HG03060 (cell line): ENCODE measurements around the gene FAM32A.
"Not testable (repeated sequence)": the region's sequence is repeated elsewhere in the genome, so short reads cannot be mapped to it uniquely, and the experiment has no call there.

Experiments used
- ATAC-seq: cut with Tn5 transposase; IDR thresholded peaks from one replicate; pipeline ENCODE4 v1.9.1; 2021; ENCODE audit warnings: low read depth, moderate number of reproducible peaks; ENCODE audit not compliant: unreplicated experiment

FAM32A gene

DNA sequence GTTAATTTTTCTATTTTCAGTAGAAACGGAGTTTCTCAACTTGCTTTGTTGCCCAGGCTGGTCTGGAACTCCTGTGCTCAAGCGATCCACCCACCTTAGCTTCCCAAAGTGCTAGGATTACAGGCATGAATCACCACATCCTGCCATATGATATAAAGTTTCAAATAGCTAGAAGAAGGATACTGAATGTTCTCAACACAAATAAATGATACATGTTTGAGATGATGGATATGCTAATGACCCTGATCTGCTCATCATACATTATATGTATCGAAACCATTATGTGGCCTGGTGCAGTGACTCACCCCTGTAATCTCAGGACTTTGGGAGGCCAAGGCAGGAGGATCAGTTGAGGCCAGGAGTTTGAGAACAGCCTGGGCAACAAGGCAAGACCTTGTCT lies 23.4 kb upstream of the FAM32A start:
- no peak for ATAC-seq

DNA sequence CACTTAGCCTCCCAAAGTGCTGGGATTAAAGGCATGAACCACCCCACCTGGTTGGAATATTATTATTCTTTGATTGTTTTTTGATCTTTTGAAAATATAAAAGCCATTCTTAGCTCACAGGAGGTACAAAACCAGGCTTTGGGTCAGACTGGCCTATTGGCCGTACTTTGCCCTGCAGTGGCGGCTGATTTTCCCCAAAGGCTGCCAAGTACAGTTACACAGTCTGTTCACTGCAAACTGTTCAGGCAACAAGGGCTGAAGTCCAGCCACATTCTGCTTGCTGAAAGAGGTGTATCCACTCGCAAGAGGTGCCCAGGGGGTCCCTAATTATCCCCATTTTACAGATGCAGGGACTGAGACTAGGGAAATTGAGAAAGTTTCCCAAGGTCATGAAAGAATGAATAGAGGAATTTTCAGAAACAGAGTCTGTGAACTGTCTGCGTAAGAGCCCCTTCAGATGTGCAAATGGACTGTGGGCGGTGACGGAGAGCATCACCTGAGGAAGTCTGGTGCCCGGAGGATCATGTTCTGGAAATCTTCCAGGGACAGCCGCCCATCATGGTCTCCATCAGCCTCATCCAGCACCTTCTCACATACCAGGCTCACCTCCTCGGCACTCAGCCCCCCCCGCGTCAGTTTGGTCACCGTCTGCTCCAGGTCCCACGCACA lies 20.9 kb upstream of the FAM32A start:
- ATAC-seq = no peak

DNA sequence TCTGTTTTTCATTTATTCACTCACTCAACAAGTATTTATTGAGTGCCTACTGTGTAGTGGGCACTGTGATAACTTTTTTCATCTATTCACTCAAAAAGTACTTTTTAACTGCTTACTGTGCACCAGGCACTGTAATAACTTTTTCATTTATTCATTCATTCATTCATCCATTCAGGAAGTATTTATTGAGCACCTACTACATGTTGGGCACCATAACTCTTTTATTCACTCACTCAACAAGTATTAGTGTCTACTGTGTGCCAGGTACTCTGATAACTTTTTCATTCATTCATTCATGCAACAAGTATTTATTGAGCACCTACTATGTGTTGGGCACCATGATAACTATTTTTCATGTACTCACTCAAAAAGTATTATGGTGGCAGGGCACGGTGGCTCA lies 18.8 kb upstream of the FAM32A start:
- ATAC-seq = no peak

DNA sequence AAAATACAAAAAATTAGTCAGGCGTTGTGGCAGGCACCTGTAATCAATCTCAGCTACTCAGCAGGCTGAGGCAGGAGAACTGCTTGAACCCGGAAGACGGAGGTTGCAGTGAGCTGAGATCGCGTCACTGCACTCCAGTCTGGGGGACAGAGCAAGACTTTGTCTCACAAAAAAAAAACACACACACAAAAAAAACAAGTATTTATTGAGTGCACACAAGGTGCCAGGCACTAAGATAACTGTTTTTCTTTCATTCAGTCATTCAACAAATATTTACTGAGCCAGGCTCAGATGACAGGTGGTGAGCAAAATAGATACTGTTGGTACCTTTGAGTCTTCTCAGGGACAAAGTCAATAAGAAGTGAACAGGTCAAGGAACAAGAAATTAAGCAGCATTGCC lies 18.2 kb upstream of the FAM32A start:
- no peak for ATAC-seq

DNA sequence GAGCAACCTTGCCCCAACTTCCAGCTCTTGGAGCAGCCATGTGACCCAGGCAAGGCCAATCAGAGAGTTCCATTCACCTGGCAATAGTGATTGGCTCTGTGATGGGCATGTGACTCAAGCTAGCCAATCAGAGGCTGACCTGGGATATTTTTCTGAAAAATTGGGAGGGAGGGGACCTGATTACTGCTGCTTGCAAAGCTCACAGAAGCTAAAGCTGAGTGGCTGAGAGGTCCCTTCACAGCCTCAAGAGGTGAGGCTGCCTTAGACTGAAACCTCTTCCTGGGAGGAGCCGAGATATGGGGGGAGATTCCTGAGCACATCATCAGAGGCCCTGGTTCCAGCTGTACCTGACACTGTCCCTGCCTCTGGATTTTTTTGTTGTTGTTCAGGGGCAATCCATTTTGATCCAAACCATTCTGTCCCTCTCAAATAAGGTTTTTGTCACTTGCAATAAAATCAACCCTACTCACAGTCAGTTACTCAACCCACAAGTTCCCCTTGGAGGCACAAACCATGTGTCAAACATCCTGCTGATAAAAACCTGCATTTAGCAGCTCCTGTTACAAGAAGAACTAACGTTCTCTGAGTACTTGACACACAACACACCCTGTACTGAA lies 16.6 kb upstream of the FAM32A start:
- ATAC-seq = no peak

DNA sequence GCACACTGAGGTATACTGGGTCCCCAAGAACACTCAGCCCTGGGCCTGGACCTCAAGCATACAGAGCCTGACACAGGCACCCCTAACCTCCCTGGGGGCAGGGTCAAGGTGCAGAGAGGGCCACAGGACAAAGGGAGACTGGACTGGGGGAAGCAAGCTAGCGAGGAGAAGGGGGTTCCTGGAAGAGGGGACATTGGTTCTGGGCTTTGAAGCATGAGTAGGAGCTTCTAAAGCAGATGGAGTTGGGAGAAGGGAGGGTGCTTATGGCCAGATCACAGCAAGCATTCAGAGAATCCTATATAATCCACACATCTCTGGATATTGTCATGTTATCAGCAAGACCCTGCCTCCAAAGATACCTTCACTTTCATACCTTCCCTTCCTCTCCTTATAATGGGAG lies 15.1 kb upstream of the FAM32A start:
- no peak for ATAC-seq

DNA sequence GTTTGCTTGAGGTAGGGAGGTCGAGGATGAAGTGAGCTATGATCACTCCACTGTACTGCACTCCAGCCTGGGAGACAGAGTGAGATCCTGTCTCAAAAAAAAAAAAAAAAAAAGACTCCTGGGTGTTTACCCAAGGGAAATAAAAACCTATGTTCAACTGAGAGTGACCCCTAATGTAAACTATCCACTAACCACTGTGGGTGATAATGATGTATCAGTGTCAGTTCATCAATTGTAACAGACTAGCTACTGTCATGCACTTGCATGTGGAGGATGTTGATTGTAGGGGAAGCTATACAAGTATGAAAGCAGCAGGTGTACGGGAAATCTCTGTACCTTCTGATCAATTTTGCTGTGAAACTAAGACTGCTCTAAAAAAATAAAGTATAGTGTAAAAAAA lies 9.3 kb upstream of the FAM32A start:
- ATAC-seq = no peak

DNA sequence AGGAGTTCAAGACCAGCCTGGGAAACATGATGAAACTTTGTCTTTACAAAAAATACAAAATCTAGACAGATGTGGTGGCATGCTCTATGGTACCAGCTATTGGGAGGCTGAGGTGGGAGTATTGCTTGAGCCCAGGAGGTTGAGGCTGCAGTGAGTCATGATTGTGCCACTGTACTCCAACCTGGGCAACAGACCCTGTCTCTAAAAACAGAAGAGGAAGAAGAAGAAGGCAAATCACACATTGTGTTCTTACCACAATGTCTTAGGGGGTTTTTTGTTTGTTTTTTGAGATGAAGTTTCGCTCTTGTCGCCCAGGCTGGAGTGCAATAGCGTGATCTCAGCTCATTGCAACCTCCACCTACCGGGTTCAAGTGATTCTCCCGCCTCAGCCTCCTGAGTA lies 6.3 kb upstream of the FAM32A start:
- not testable (repeated sequence) for ATAC-seq

DNA sequence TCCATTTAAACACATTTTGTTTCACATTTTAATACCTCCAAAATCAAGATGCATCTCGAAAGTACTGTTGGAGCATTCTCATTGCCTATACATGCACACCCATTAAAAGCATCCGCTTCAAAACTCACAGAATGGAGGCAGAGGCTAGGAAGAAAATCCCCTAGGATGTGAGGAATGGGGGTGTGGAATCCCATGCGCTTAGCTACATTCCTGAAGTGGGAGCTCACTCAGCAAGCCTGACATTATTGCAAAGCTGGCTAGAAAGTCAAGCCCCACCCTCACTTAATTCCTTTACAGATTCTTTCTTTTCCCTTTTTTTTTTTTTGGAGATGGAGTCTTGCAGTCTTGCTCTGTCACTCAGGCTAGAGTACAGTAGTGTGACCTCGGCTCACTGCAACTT lies 4.6 kb upstream of the FAM32A start:
- ATAC-seq = no peak

DNA sequence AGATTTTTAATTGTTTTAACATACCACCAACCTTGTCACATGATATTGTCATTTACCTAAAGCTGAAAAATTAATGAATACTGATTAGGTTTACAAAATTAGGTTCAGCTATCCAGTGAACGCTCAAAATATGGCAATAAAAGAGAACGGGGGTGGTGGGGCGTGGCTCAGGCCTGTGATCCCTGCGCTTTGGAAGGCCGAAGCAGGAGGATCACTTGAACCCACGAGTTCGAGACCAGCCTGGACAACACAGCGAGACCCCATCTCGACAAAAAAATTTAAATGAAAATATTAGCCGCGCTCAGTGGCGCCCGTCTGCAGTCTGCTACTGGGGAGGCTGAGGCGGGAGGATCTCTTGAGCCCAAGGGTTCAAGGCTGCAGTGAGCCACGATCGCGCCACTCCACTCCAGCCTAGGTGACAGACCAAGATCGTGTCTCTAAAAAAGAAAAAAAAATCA lies 516 bp upstream of the FAM32A start:
- no peak for ATAC-seq

DNA sequence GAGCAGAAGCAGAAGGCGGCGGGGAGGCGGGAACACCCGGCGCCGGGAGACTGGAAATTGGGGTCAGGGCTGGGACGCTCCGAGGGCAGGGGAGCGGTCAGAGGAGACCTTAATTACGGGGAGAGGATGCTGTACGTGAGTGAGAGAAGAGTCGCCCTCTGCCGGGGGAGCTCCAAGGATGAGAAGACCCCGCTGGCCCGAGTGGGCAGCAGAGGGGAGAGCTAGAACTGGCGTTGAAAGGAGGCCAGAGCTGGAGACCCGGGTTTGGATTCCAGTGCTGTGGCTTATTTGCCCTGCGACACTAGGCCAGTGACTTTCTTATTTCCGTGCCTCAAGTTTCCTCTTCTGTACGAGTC lies 536 bp downstream of the FAM32A start:
- ATAC-seq = no peak

DNA sequence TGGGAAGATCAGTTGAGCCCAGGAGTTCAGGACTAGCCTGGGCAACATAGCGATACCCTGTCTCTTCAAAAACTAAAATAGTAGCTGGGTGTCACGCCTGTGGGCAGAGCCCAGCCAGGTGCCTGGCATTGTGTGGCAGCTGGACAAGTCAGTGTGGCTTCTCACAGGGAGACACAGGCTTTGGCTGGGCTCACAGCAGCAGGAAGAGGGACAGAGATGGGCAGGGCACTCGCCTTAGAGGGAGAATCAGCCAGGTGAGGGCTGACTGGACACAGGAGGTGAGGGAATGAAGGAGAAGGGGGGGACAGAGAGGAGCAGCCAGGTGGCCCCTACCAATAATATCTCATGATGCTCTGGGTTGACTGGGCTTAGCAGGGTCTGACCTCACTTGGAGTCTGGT lies 3.3 kb downstream of the FAM32A start:
- ATAC-seq = no peak

DNA sequence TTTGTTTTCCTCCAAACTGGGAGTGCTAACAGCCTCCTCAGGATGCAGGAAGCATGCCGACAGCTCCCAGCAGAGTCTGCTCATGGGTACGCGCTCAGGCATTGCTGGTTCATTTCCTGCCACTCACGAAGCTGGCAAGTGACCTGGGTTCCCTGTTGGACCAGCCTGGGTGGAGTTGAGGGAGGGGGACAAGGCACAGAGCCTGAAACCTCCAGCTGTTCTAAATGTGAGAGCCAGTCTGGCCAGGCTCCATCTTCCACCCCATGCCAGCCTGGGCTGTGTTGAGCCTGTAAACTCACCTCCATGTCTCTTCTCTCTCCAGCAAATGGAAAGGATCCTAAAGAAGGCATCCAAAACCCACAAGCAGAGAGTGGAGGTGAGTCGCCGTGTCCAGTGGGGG lies 5.0 kb downstream of the FAM32A start:
- no peak for ATAC-seq

DNA sequence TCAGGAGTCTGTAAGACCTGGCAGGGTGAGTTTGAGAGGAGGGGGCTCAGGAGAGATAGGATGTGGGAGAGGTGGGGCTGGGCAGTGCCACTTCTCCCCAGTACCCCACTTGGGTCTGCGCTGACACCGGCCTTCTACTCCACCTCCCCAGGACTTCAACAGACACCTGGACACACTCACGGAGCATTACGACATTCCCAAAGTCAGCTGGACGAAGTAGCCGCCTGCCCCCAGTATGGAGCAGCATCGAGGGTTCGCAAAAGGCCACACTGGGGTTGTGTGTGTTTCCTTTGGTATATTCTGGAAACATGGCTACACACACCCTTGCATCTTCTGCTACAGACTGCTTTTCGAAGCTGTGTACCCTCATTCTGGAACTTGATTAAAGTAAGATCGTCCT lies 5.5 kb downstream of the FAM32A start:
- ATAC-seq = no peak

DNA sequence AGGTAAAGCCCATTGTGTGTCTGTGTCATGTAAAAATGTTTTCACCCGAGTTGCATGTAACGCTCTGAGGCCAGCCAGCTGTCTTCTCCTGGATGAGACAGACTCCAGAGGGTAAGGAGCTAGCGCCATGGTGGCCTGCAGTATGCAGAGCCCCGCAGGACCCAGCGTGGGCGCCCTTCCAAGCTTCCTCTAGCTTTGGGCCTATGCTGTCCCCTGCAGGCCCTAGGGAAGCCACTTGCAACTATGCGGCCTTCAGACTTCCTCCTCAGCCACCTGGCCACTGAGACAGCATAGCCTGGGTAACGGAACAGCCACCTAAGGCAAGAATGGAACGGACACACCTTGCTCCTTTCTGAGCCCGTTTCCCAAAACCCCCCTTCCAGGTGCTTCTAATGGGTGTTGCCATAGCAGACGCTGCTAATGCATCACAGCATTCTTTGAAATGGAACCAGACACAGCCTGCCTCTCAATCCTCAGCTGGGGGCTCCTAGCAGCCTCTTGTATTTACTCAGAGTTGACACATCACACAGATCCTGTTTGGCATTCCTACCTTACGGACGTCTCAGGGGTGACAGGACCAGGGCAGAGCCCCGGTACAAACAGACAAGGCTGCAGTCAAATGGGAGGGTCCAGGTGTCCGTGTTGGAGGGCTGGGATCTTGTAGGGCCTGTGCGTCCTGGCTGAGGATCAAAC lies 6.2 kb downstream of the FAM32A start:
- ATAC-seq = no peak

DNA sequence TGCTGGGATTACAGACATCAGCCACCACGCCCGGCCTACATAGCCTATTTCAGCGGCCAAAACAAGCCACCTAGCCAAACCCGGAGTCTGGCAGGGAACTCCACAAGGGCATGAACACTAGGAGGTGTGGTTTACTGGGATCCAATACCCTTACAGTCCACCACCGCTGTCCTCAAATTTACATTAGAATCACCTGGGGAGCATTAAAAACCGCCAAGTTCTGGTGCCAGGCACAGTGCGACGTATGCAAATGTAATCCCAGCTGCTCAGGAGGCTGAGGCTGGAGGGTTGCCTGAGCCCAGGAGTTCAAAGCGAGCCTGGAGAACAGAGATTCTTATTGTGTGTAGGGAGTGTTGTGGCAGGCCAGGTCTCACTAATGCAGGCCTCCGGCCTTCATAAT lies 8.3 kb downstream of the FAM32A start:
- ATAC-seq = no peak

DNA sequence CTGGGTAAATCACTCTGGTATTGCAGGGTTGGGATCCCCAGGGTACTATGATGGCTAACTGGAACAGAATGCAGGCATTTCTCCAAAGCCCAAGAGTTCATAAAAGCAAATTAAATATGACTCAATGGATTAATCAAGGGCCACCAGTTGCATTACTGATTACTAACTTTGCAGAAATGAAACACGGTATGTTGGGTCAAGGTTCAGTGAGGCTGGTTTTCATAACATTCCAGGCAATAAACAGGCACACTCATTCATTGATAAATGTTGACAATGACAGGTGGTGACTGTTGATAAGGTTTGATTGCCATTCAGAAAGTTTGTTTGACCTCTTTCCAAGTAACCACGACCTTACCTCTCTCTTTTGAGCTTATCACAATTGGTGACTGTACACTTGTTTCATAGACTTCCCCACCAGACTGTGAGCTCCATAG lies 12.0 kb downstream of the FAM32A start:
- ATAC-seq = peak; percentile 6

DNA sequence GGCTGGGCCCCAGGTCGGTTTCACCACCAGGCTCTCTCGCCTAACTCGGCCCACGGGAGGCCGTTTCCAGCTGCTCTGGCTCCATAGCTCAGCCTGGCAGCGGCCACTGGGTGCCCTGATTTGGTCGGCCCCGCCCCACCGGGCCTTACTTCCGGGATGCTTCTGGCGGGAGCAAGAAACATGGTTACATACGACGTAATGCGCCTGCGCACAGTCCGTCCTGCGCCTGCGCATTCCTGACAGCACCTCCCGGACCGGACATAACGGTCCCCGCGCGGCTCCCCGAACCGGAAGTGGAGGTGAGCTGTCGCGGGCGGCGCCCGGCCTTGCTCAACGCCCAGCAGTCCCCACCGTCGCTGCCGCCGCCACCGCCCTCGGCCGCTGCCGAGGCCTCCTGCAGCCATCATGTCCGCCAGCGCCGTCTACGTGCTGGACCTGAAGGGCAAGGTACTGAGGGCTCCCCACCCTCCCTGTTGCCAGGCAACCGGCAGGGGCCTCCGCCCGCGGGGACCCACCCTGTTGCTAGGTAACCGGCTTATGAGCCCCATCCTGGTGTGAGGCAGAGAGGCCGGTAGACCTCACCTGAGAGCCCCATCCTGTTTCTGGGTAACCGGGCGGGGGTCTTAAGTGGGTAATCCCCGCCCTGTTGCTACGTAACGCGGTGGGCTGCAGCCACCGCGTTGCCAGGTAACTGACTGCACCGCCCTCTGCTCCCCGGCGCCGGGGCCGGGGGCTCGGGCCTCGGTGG lies 12.6 kb downstream of the FAM32A start, which contains the start of gene AP1M1:
TSS of gene AP1M1 (plus strand) at position 290 of the 748 bp plus-strand sequence. CDS start at position 406, 116 bp downstream.
- peak; percentile 80 for ATAC-seq

DNA sequence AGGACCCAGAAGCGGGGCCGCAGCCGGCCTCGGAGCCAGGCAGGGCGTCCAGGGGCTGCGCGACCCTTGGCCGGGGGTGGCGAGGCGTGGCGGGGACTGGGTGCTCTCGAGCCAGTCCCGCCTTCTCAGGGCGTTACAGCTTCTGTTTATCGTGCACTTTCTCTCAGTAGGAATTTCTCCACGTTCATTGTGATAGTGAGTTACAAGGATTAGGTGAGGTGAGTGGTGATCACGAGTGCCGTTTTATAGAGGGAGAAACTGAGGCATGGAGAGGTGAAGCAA lies 13.1 kb downstream of the FAM32A start:
- ATAC-seq = no peak

DNA sequence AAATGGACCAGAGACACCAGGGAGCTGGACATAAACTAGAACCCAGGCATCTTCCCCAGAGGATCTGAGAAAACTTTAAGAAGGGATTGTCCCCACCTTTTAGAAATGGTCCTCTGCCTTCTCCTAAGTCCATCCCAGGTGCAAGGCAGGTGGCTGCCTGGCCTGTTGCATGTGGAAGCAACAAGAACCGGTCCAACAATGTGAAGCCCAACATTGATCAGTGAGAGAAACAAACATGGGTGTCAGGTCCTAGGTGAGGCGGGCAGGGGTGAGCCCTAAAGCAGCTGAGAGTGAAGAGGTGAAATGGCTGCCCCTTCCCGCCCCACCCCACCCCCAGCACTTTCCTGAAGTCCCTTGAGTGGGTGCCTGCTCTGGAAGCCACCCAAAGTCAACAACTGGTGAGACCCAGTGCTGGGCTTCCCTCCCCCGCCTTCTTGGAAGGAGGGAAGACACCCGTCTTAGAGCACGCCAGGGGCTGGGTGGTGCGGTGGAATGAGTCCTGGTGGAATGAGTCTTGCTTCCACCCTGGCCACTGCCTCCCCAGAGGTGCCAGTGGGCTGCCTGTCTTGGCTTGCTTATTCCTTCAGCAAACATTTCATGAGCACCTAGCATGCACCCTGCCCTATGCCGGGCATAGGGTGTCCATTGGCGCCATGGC lies 14.2 kb downstream of the FAM32A start:
- ATAC-seq = no peak
